ENCODE results near the gene BEX1.

DNA sequence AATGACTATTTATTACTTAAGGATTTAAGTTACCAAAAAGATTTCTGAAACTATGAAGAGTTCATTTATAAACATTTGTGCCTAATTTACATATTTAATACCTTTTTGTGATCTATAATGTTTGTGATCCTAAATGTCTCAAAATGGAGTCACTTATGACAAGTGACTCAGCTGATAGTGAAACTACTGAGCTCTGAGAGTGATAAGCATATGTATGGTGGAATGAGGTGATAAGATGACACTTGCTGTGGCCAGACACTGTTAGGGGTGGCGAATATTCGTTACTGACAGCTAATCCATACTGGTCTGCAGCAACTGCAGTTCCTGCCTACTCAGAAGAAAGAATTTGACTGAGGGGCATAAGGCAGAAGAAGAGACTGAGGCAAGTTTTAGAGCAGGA is 34.5 kb upstream of the BEX1 start:
- TF ChIP-seq, protein P1, sequence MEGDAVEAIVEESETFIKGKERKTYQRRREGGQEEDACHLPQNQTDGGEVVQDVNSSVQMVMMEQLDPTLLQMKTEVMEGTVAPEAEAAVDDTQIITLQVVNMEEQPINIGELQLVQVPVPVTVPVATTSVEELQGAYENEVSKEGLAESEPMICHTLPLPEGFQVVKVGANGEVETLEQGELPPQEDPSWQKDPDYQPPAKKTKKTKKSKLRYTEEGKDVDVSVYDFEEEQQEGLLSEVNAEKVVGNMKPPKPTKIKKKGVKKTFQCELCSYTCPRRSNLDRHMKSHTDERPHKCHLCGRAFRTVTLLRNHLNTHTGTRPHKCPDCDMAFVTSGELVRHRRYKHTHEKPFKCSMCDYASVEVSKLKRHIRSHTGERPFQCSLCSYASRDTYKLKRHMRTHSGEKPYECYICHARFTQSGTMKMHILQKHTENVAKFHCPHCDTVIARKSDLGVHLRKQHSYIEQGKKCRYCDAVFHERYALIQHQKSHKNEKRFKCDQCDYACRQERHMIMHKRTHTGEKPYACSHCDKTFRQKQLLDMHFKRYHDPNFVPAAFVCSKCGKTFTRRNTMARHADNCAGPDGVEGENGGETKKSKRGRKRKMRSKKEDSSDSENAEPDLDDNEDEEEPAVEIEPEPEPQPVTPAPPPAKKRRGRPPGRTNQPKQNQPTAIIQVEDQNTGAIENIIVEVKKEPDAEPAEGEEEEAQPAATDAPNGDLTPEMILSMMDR (IDR thresholded peaks at IDR 0.05), result no peak
- TF ChIP-seq POLR2AphosphoS5 (IDR thresholded peaks at IDR 0.05) (no peak), POLR2A (IDR thresholded peaks at IDR 0.05; ENCODE audit: low read depth) (no peak), EP300 (IDR thresholded peaks at IDR 0.05) (no peak)
